Caco-2 (cell line): Measurements from ENCODE around the gene ARMH3. TPM values are rescaled to one million over a fixed set of nuclear protein-coding genes. Genes with fewer than 3 reads are reported as not detected.
A peak's percentile ranks its signal among the peaks of the same experiment; 100 is the strongest.

Source experiments
- BruUV-seq: library from RNA; stranded (reverse); fragments of 400-500 nt; replicated peaks from 2 replicates; lab custom pipeline; 2021; lab: Mats Ljungman, UMichigan
- CTCF ChIA-PET: fragments of 300-600 bp; sonication (Branson Sonifier 250); formaldehyde crosslinking; loops from one replicate; lab custom pipeline; 2022; ENCODE audit warnings: antibody characterized with exemption; lab: Charles Lee
- POLR2A ChIA-PET: fragments of 300-600 bp; sonication (Branson Sonifier 250); formaldehyde crosslinking; loops from one replicate; lab custom pipeline; 2022; ENCODE audit warnings: antibody characterized with exemption; lab: Charles Lee
- DNase-seq, 2 experiments: peaks; one replicate each; pipeline versions ENCODE4 v3.0.0 to v3.0.0-alpha.2; 2020 to 2022
- H3K27me3 ChIP-seq: replicated peaks from 2 replicates; pipeline ENCODE4 v1.6.0; 2011; ENCODE audit warnings: low read length; ENCODE audit not compliant: control insufficient read depth, insufficient read depth
- H3K36me3 ChIP-seq: 2 replicates; pipeline ENCODE4 v1.5.1; 2011; ENCODE audit warnings: low read length; ENCODE audit not compliant: control insufficient read depth, insufficient read depth
- H3K4me1 ChIP-seq: fragments of 250-450 bp; sonication (Bioruptor Pico); 2 replicates; pipeline ENCODE4 v1.5.1; 2020; ENCODE audit warnings: mild to moderate bottlenecking
- H3K4me3 ChIP-seq: 2 replicates; pipeline ENCODE4 v1.5.1; 2011; ENCODE audit warnings: low read depth, mild to moderate bottlenecking, control low read depth, low read length
- H3K9me3 ChIP-seq: fragments of 250-450 bp; sonication (Bioruptor Pico); 2 replicates; pipeline ENCODE4 v1.5.1; 2020; ENCODE audit warnings: mild to moderate bottlenecking, moderate library complexity
- H3K27ac Mint-ChIP-seq: one replicate; pipeline ENCODE4 v1.8.0; 2022; ENCODE audit warnings: mixed read lengths; ENCODE audit not compliant: unreplicated experiment
- H3K27me3 Mint-ChIP-seq: one replicate; pipeline ENCODE4 v1.8.0; 2022; ENCODE audit warnings: mixed read lengths; ENCODE audit not compliant: insufficient read depth, unreplicated experiment
- H3K36me3 Mint-ChIP-seq: one replicate; pipeline ENCODE4 v1.8.0; 2022; ENCODE audit warnings: mild to moderate bottlenecking, mixed read lengths; ENCODE audit not compliant: insufficient read depth, unreplicated experiment
- H3K4me1 Mint-ChIP-seq: one replicate; pipeline ENCODE4 v1.8.0; 2022; ENCODE audit warnings: low read depth, mixed read lengths; ENCODE audit not compliant: unreplicated experiment
- H3K4me3 Mint-ChIP-seq: one replicate; pipeline ENCODE4 v1.8.0; 2022; ENCODE audit warnings: mild to moderate bottlenecking, moderate library complexity, mixed read lengths; ENCODE audit not compliant: unreplicated experiment
- H3K9me3 Mint-ChIP-seq: one replicate; pipeline ENCODE4 v1.8.0; 2022; ENCODE audit warnings: mixed read lengths; ENCODE audit not compliant: unreplicated experiment
- CTCF ChIP-seq, 2 experiments: fragments of 200-600 bp in 1 of 2; IDR thresholded peaks; 1 replicate in 1 of 2; 2 replicates in 1 of 2; pipeline versions ENCODE4 v1.5.1 to v1.8.0; 2011 to 2022; ENCODE audit warnings: antibody characterized with exemption in 1 of 2, control low read depth in 1 of 2, inconsistent platforms in 1 of 2, low read depth in 1 of 2, low read length in 1 of 2, mild to moderate bottlenecking in 1 of 2, moderate library complexity in 1 of 2; ENCODE audit not compliant: insufficient read depth in 1 of 2, severe bottlenecking in 1 of 2, unreplicated experiment in 1 of 2
- intact Hi-C: fragments of 100-400 bp; cut with micrococcal nuclease; formaldehyde crosslinking; loops from one replicate; pipeline ENCODE4 v1.10.0; 2022; ENCODE audit not compliant: unreplicated experiment
- total RNA-seq: library from RNA; stranded (reverse); gene quantifications from 2 replicates; pipeline ENCODE4 v1.2.3, GENCODE V29; 2022

Gene ARMH3
- total RNA-seq, 1 experiment from 2014 or later, result 17.4 TPM

- intact Hi-C loops, result loop anchor here (1.0 kb wide), 1 partner anchor 17 kb away; no protein-coding TSS in a partner anchor
- ChIA-PET POLR2A (interaction anchor here (0.6 to 1.6 kb wide), 10 partner anchors 8 to 912 kb away, joined by 3 to 8 read pairs (median 4); partner anchors contain the start of gene ARMH3), CTCF (interaction anchor here (0.6 to 2.5 kb wide), 10 partner anchors 15 to 216 kb away, joined by 3 to 14 read pairs (median 6); partner anchors contain the start of gene NPM3)
- H3K4me3 Mint-ChIP-seq, result peak overlapping the region; percentile 95
- no peaks in the 10 kb centered on the region for H3K9me3 Mint-ChIP-seq
- BruUV-seq, result TSS peak; percentile 89
- H3K9me3 ChIP-seq, result no peaks in the 10 kb centered on the region
- no peaks in the 10 kb centered on the region for H3K27me3 Mint-ChIP-seq
- peak overlapping the region; percentile 51 for H3K4me3 ChIP-seq
- no peaks in the 10 kb centered on the region for H3K36me3 ChIP-seq
- peaks cover 39% of the 10 kb centered on the region for H3K36me3 Mint-ChIP-seq
- peak overlapping the region; percentile 97 for H3K27ac Mint-ChIP-seq
- H3K27me3 ChIP-seq, result no peaks in the 10 kb centered on the region
- peaks cover 11% of the 10 kb centered on the region for H3K4me1 Mint-ChIP-seq
- DNase-seq, result peak; percentile 70 to 76
- TF ChIP-seq CTCF (IDR thresholded peaks at IDR 0.05; ENCODE audit: insufficient read depth in 1 of 2, low read depth in 1 of 2, low read length in 1 of 2, severe bottlenecking in 1 of 2, unreplicated experiment in 1 of 2), result no peak
- peaks cover 6% of the 10 kb centered on the region for H3K4me1 ChIP-seq
These were observed 236.9 kb downstream of the ARMH3 start for GRCh38 chr10:101818872-101819633.

DNA sequence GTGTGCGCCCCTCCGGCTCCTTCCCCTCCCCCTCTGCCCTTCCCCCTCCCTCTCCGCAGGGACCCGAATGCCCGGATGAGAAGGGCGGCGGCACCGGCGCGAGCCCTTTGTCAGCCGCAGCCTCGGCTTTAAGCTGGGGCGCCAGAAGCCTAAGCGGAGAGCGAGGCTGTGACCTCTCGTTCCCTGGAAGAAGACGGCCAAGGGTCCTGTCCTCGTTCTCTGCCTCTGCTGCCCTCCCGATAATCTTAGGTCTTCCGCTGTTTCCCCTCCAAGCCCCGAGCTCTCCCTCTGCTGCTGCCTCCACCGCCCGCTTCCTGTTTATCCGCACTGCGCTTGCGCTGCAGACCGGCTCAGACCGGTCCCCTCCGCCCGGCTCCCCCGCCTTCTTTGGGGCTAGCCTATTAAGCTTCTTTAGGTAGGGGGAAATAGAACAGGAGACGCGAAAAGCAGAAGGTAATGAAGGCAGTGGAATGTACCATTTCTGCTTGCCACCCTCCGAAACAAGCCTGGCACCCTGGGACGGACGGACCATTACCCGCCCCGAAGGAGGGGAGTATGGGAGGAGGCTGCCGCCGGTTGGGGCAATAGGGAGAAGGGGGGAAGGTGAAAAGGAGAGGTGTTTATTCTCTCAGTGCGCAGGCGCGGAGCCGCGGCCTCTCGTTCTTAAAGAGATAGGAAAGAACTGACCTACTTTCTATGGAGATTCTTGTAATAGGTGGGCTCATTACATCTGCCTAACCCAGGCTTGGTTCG is 237.7 kb downstream of the ARMH3 start, which contains the start of gene OGA:
OGA (minus strand) TSS at position 326 of the 753 bp plus-strand sequence. CDS start 422 bp downstream, outside the sequence.
- Histone ChIP-seq H3K4me1 (peaks cover 6% of the 10 kb centered on the region), H3K4me3 (peak within 1 kb of the TSS; percentile 86), H3K9me3 (no peaks in the 10 kb centered on the region), H3K36me3 (no peaks in the 10 kb centered on the region), H3K27me3 (no peaks in the 10 kb centered on the region)
- intact Hi-C loops, result no loop called here
- BruUV-seq, result no TSS peak
- no peak for TF ChIP-seq CTCF (IDR thresholded peaks at IDR 0.05; ENCODE audit: insufficient read depth in 1 of 2, low read depth in 1 of 2, low read length in 1 of 2, severe bottlenecking in 1 of 2, unreplicated experiment in 1 of 2)
- POLR2A ChIA-PET, result interaction anchor here (0.6 to 1.6 kb wide), 10 partner anchors 9 to 297 kb away, joined by 3 to 8 read pairs (median 4); partner anchors contain the start of gene ARMH3
- H3K4me3 Mint-ChIP-seq, result peak within 1 kb of the TSS; percentile 95
- peaks cover 42% of the 10 kb centered on the region for H3K36me3 Mint-ChIP-seq
- DNase-seq, result peak; percentile 99 to 100
- H3K4me1 Mint-ChIP-seq, result peaks cover 13% of the 10 kb centered on the region
- H3K27me3 Mint-ChIP-seq, result no peaks in the 10 kb centered on the region
- CTCF ChIA-PET, result interaction anchor here (0.6 to 2.5 kb wide), 11 partner anchors 15 to 216 kb away, joined by 3 to 14 read pairs (median 6); partner anchors contain the start of gene NPM3
- peak within 1 kb of the TSS; percentile 97 for H3K27ac Mint-ChIP-seq
- no peaks in the 10 kb centered on the region for H3K9me3 Mint-ChIP-seq
